GM23338 (cell line): ENCODE results near the gene XAB2. TPM values are rescaled to one million over a fixed set of nuclear protein-coding genes. Genes with fewer than 3 reads are reported as not detected.

ENCODE experiments used
- ATAC-seq: fragments of 200-7000 bp; cut with Tn5 transposase; 3 replicates; pipeline ENCODE4 v1.9.1; 2020
- DNase-seq: peaks from one replicate; pipeline ENCODE4 v3.0.0-alpha.2; 2015; ENCODE audit warnings: low spot score
- H2AFZ ChIP-seq: fragments of 200-600 bp; sonication (generic); 2 replicates; pipeline ENCODE4 v1.8.0; 2016; ENCODE audit warnings: antibody characterized with exemption, mild to moderate bottlenecking, moderate library complexity
- H3F3A ChIP-seq: fragments of 200-600 bp; sonication (generic); replicated peaks from 2 replicates; pipeline ENCODE4 v1.8.0; 2017; ENCODE audit warnings: antibody characterized with exemption, mixed run types, low read depth
- H3K27ac ChIP-seq: fragments of 200-600 bp; sonication (generic); 2 replicates; pipeline ENCODE4 v1.6.1; 2016; ENCODE audit warnings: low read depth
- H3K27me3 ChIP-seq: fragments of 200-600 bp; sonication (generic); 2 replicates; pipeline ENCODE4 v1.8.0; 2016; ENCODE audit warnings: mild to moderate bottlenecking, mixed run types, moderate library complexity; ENCODE audit not compliant: insufficient read depth
- H3K36me3 ChIP-seq: fragments of 200-600 bp; sonication (generic); 2 replicates; pipeline ENCODE4 v1.8.0; 2016; ENCODE audit warnings: mild to moderate bottlenecking; ENCODE audit not compliant: insufficient read depth
- H3K4me1 ChIP-seq: fragments of 200-600 bp; sonication (generic); 2 replicates; pipeline ENCODE4 v1.8.0; 2016; ENCODE audit warnings: mild to moderate bottlenecking, moderate library complexity; ENCODE audit not compliant: insufficient read depth
- H3K4me2 ChIP-seq: fragments of 200-600 bp; sonication (generic); 2 replicates; pipeline ENCODE4 v1.7.1; 2017; ENCODE audit warnings: mixed run types
- H3K4me3 ChIP-seq: fragments of 200-600 bp; sonication (generic); 2 replicates; pipeline ENCODE4 v1.6.1; 2016; ENCODE audit warnings: mixed run types
- H3K79me2 ChIP-seq: fragments of 200-600 bp; sonication (generic); replicated peaks from 2 replicates; pipeline ENCODE4 v1.8.0; 2017; ENCODE audit warnings: mild to moderate bottlenecking; ENCODE audit not compliant: insufficient read depth
- H3K9me2 ChIP-seq: fragments of 200-600 bp; sonication (generic); 2 replicates; pipeline ENCODE4 v1.8.0; 2017; ENCODE audit not compliant: insufficient read depth
- H4K20me1 ChIP-seq: fragments of 200-600 bp; sonication (generic); replicated peaks from 2 replicates; pipeline ENCODE4 v1.8.0; 2017; ENCODE audit warnings: mild to moderate bottlenecking; ENCODE audit not compliant: insufficient read depth
- H3K27ac Mint-ChIP-seq: 2 replicates; pipeline ENCODE4 v1.8.0; 2020; ENCODE audit warnings: inconsistent platforms, mild to moderate bottlenecking, moderate library complexity, mixed read lengths
- H3K27me3 Mint-ChIP-seq: 3 replicates; pipeline ENCODE4 v1.8.0; 2022; ENCODE audit warnings: low read depth, mild to moderate bottlenecking, moderate library complexity, mixed read lengths, inconsistent platforms; ENCODE audit not compliant: insufficient read depth, poor library complexity
- H3K36me3 Mint-ChIP-seq: 3 replicates; pipeline ENCODE4 v1.8.0; 2021; ENCODE audit warnings: low read depth, mild to moderate bottlenecking, inconsistent platforms, moderate library complexity, mixed read lengths
- H3K4me1 Mint-ChIP-seq: 3 replicates; pipeline ENCODE4 v1.8.0; 2020; ENCODE audit warnings: mild to moderate bottlenecking, inconsistent platforms, mixed read lengths
- H3K4me3 Mint-ChIP-seq: 3 replicates; pipeline ENCODE4 v1.8.0; 2021; ENCODE audit warnings: moderate library complexity, mild to moderate bottlenecking, inconsistent platforms, mixed read lengths
- H3K9me3 Mint-ChIP-seq: 3 replicates; pipeline ENCODE4 v1.8.0; 2020; ENCODE audit warnings: moderate library complexity, mild to moderate bottlenecking, inconsistent platforms, mixed read lengths
- CREB1 ChIP-seq: fragments of 250-450 bp; sonication (Bioruptor Pico); IDR thresholded peaks from 2 replicates; pipeline ENCODE4 v1.5.0; 2020; ENCODE audit warnings: low read depth, mild to moderate bottlenecking, moderate library complexity
- EZH2 ChIP-seq: fragments of 200-600 bp; sonication (generic); IDR thresholded peaks from one replicate; pipeline ENCODE4 v1.8.0; 2017; ENCODE audit warnings: antibody characterized with exemption, mild to moderate bottlenecking, low read depth; ENCODE audit not compliant: unreplicated experiment
- EZH2phosphoT487 ChIP-seq: fragments of 200-600 bp; sonication (generic); IDR thresholded peaks from one replicate; pipeline ENCODE4 v1.8.1; 2018; ENCODE audit warnings: antibody characterized with exemption; ENCODE audit not compliant: unreplicated experiment
- POLR2AphosphoS5 ChIP-seq: IDR thresholded peaks from 2 replicates; pipeline ENCODE4 v1.6.1; 2016; ENCODE audit warnings: antibody characterized with exemption, low read depth
- STAT1 ChIP-seq: IDR thresholded peaks from one replicate; pipeline ENCODE4 v1.6.1; 2016; ENCODE audit warnings: antibody characterized with exemption; ENCODE audit not compliant: unreplicated experiment
- ZNF331 ChIP-seq: fragments of 250-450 bp; sonication (Bioruptor Pico); IDR thresholded peaks from 2 replicates; pipeline ENCODE4 v1.5.0; 2020; ENCODE audit warnings: low read depth, mild to moderate bottlenecking, moderate library complexity
- polyA plus RNA-seq: library from polyadenylated mRNA; unstranded; fragments of >200 nt; fragmentation: Nextera tagmentation; extraction: Ambion mirVana; gene quantifications from 2 replicates; pipeline ENCODE4 v1.2.1, GENCODE V29; 2016
- total RNA-seq: library from RNA; depleted of rRNA; stranded (reverse); fragments of >200 nt; shearing (Covaris generic); gene quantifications from 2 replicates; pipeline ENCODE4 v1.2.3, GENCODE V29; 2014
- TF ChIP-seq, protein P1 (sequence below): IDR thresholded peaks from one replicate; pipeline ENCODE4 v1.6.1; 2018; ENCODE audit warnings: antibody characterized with exemption; ENCODE audit not compliant: unreplicated experiment
- TF ChIP-seq, protein P2 (sequence below): fragments of 250-450 bp; sonication (Bioruptor Pico); IDR thresholded peaks from 2 replicates; pipeline ENCODE4 v1.5.0; 2020; ENCODE audit warnings: mild to moderate bottlenecking, moderate library complexity

The XAB2 gene
- total and polyA plus RNA-seq, 2 experiments from 2014 or later, result 18.4 to 69.0 TPM

DNA sequence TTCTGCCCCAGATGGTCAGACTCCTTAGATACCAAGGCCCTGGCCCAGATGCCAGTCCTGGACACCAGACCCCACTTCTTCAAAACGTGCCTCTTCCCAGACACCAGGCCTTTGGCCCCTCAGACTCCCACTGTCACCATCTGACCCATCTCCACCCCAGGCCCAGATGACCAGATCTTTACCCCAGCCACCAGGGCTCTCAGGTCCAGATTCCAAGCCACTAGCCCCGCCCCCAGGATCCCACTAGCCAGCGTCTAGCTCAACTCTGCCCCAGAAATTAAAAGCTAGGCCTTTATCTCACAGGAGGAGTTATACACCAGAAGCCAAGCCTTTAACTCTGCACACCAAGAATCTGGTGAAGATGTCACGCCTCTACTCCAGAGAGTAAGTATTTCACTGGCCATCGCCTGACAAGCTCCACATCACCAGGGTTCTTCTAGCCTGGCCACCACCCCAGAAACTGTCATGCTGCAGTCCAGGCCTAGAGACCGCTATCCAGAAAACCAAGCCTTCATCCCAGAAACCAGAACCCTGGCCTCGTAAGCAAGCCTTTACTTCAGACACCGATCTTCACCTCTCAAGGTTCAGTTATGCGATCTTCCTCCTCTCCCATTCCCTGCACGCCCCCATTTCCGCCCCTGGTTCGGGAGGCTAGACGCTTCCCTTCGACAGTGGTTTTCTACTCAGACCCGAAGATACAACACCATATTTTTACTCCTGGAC lies 595 bp downstream of the XAB2 start:
- Histone ChIP-seq H3K79me2 (peaks cover 43% of the 10 kb centered on the region), H3K4me3 (peak overlapping the region; percentile 89), H2AFZ (peak overlapping the region; percentile 23; the same call in 1 of the 2 replicates), H3F3A (no peaks in the 10 kb centered on the region), H3K27ac (0 out of 2 replicates have a peak overlapping the region, but pooled peaks have one; percentile 40), H3K4me2 (peak overlapping the region; percentile 88), H4K20me1 (peaks cover 8% of the 10 kb centered on the region), H3K36me3 (no peaks in the 10 kb centered on the region), H3K27me3 (no peaks in the 10 kb centered on the region), H3K4me1 (peaks cover 14% of the 10 kb centered on the region; the same call in 1 of the 2 replicates), H3K9me2 (no peaks in the 10 kb centered on the region)
- no peak for ATAC-seq
- DNase-seq, result peak; percentile 33
- Mint-ChIP-seq H3K4me3 (peak overlapping the region; percentile 97), H3K27me3 (peaks cover 13% of the 10 kb centered on the region), H3K36me3 (peaks cover 8% of the 10 kb centered on the region; the same call in 2 of the 3 replicates), H3K9me3 (no peaks in the 10 kb centered on the region; the same call in 2 of the 3 replicates), H3K27ac (peak overlapping the region; percentile 92), H3K4me1 (peaks cover 16% of the 10 kb centered on the region)
- TF ChIP-seq POLR2AphosphoS5 (no peak), ZNF331 (CRISPR knock-in tag) (no peak), EZH2phosphoT487 (no peak), CREB1 (CRISPR knock-in tag) (no peak), STAT1 (no peak), EZH2 (no peak)
- TF ChIP-seq, protein P1, sequence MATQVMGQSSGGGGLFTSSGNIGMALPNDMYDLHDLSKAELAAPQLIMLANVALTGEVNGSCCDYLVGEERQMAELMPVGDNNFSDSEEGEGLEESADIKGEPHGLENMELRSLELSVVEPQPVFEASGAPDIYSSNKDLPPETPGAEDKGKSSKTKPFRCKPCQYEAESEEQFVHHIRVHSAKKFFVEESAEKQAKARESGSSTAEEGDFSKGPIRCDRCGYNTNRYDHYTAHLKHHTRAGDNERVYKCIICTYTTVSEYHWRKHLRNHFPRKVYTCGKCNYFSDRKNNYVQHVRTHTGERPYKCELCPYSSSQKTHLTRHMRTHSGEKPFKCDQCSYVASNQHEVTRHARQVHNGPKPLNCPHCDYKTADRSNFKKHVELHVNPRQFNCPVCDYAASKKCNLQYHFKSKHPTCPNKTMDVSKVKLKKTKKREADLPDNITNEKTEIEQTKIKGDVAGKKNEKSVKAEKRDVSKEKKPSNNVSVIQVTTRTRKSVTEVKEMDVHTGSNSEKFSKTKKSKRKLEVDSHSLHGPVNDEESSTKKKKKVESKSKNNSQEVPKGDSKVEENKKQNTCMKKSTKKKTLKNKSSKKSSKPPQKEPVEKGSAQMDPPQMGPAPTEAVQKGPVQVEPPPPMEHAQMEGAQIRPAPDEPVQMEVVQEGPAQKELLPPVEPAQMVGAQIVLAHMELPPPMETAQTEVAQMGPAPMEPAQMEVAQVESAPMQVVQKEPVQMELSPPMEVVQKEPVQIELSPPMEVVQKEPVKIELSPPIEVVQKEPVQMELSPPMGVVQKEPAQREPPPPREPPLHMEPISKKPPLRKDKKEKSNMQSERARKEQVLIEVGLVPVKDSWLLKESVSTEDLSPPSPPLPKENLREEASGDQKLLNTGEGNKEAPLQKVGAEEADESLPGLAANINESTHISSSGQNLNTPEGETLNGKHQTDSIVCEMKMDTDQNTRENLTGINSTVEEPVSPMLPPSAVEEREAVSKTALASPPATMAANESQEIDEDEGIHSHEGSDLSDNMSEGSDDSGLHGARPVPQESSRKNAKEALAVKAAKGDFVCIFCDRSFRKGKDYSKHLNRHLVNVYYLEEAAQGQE, result no peak
- TF ChIP-seq, protein P2, sequence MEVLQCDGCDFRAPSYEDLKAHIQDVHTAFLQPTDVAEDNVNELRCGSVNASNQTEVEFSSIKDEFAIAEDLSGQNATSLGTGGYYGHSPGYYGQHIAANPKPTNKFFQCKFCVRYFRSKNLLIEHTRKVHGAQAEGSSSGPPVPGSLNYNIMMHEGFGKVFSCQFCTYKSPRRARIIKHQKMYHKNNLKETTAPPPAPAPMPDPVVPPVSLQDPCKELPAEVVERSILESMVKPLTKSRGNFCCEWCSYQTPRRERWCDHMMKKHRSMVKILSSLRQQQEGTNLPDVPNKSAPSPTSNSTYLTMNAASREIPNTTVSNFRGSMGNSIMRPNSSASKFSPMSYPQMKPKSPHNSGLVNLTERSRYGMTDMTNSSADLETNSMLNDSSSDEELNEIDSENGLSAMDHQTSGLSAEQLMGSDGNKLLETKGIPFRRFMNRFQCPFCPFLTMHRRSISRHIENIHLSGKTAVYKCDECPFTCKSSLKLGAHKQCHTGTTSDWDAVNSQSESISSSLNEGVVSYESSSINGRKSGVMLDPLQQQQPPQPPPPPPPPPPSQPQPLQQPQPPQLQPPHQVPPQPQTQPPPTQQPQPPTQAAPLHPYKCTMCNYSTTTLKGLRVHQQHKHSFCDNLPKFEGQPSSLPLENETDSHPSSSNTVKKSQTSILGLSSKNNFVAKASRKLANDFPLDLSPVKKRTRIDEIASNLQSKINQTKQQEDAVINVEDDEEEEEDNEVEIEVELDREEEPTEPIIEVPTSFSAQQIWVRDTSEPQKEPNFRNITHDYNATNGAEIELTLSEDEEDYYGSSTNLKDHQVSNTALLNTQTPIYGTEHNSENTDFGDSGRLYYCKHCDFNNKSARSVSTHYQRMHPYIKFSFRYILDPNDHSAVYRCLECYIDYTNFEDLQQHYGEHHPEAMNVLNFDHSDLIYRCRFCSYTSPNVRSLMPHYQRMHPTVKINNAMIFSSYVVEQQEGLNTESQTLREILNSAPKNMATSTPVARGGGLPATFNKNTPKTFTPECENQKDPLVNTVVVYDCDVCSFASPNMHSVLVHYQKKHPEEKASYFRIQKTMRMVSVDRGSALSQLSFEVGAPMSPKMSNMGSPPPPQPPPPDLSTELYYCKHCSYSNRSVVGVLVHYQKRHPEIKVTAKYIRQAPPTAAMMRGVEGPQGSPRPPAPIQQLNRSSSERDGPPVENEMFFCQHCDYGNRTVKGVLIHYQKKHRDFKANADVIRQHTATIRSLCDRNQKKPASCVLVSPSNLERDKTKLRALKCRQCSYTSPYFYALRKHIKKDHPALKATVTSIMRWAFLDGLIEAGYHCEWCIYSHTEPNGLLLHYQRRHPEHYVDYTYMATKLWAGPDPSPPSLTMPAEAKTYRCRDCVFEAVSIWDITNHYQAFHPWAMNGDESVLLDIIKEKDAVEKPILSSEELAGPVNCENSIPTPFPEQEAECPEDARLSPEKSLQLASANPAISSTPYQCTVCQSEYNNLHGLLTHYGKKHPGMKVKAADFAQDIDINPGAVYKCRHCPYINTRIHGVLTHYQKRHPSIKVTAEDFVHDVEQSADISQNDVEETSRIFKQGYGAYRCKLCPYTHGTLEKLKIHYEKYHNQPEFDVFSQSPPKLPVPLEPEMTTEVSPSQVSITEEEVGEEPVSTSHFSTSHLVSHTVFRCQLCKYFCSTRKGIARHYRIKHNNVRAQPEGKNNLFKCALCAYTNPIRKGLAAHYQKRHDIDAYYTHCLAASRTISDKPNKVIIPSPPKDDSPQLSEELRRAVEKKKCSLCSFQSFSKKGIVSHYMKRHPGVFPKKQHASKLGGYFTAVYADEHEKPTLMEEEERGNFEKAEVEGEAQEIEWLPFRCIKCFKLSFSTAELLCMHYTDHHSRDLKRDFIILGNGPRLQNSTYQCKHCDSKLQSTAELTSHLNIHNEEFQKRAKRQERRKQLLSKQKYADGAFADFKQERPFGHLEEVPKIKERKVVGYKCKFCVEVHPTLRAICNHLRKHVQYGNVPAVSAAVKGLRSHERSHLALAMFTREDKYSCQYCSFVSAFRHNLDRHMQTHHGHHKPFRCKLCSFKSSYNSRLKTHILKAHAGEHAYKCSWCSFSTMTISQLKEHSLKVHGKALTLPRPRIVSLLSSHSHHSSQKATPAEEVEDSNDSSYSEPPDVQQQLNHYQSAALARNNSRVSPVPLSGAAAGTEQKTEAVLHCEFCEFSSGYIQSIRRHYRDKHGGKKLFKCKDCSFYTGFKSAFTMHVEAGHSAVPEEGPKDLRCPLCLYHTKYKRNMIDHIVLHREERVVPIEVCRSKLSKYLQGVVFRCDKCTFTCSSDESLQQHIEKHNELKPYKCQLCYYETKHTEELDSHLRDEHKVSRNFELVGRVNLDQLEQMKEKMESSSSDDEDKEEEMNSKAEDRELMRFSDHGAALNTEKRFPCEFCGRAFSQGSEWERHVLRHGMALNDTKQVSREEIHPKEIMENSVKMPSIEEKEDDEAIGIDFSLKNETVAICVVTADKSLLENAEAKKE (CRISPR knock-in tag), result no peak
